Activated CD4-positive, alpha-beta memory T cell treated with anti-CD3 and anti-CD28 coated beads for 36 hours (primary cell): Measurements from ENCODE around the gene METTL23. TPM values are rescaled to one million over a fixed set of nuclear protein-coding genes. Genes with fewer than 3 reads are reported as not detected.
"Not testable (repeated sequence)": the region's sequence is repeated elsewhere in the genome, so short reads cannot be mapped to it uniquely, and the experiment has no call there.

Source experiments
- CTCF ChIA-PET: fragments of 350-600 bp; sonication (Branson Sonifier 250); formaldehyde crosslinking; loops from one replicate; lab custom pipeline; 2021; ENCODE audit warnings: antibody characterized with exemption, inconsistent platforms; lab: Charles Lee
- POLR2A ChIA-PET: fragments of 350-600 bp; sonication (Branson Sonifier 250); formaldehyde crosslinking; loops from one replicate; lab custom pipeline; 2021; ENCODE audit warnings: antibody characterized with exemption; lab: Charles Lee
- DNase-seq: peaks from one replicate; pipeline ENCODE4 v3.0.0-alpha.2; 2020
- H3K27ac Mint-ChIP-seq: one replicate; pipeline ENCODE4 v1.8.0; 2021; ENCODE audit warnings: mixed read lengths
- H3K27me3 Mint-ChIP-seq: one replicate; pipeline ENCODE4 v1.8.0; 2021; ENCODE audit warnings: mixed read lengths
- H3K36me3 Mint-ChIP-seq: one replicate; pipeline ENCODE4 v1.8.0; 2021; ENCODE audit warnings: mixed read lengths
- H3K4me1 Mint-ChIP-seq: one replicate; pipeline ENCODE4 v1.8.0; 2021; ENCODE audit warnings: low read depth, mixed read lengths
- H3K4me3 Mint-ChIP-seq: one replicate; pipeline ENCODE4 v1.8.0; 2021; ENCODE audit warnings: mild to moderate bottlenecking, mixed read lengths
- H3K9me3 Mint-ChIP-seq: one replicate; pipeline ENCODE4 v1.8.0; 2021; ENCODE audit warnings: mixed read lengths
- intact Hi-C: fragments of 100-400 bp; cut with micrococcal nuclease; formaldehyde crosslinking; loops from one replicate; pipeline ENCODE4 v1.15.1; 2023
- total RNA-seq, 2 experiments: library from RNA; stranded (reverse); gene quantifications; one replicate each; pipeline ENCODE4 v1.2.3, GENCODE V29; 2021

METTL23 gene
- total RNA-seq, 2 experiments from 2014 or later: 29.1 to 29.2 TPM

GRCh38 chr17:76697702-76698465 lies 28.8 kb upstream of the METTL23 start:
- CTCF ChIA-PET: interaction anchor here (0.8 to 1.3 kb wide), 3 partner anchors 16 to 74 kb away, joined by 3 read pairs; no protein-coding TSS in a partner anchor
- no peak for DNase-seq

GRCh38 chr17:76698466-76698977 lies 28.1 kb upstream of the METTL23 start:
- H3K9me3 Mint-ChIP-seq, intact Hi-C loops, H3K27me3 Mint-ChIP-seq, H3K36me3 Mint-ChIP-seq, POLR2A ChIA-PET, DNase-seq, H3K4me3 Mint-ChIP-seq, H3K4me1 Mint-ChIP-seq, H3K27ac Mint-ChIP-seq: not testable (repeated sequence)
- CTCF ChIA-PET: interaction anchor here (0.8 kb wide), 1 partner anchor 19 kb away, joined by 3 read pairs; no protein-coding TSS in a partner anchor

More at GRCh38 chr17:76697702-76698465, 28.8 kb upstream of the METTL23 start:
- Mint-ChIP-seq H3K4me1 (peaks cover 9% of the 10 kb centered on the region), H3K4me3 (no peak overlapping the region), H3K27ac (no peak overlapping the region), H3K36me3 (no peaks in the 10 kb centered on the region), H3K27me3 (peaks cover 1% of the 10 kb centered on the region), H3K9me3 (no peaks in the 10 kb centered on the region)
- intact Hi-C loops: no loop called here
- POLR2A ChIA-PET: no interaction called here

- no peak overlapping the region for H3K27ac Mint-ChIP-seq
- H3K4me3 Mint-ChIP-seq: no peak overlapping the region
These were observed 26.4 kb upstream of the METTL23 start for GRCh38 chr17:76700270-76700616.

GRCh38 chr17:76700617-76701470 lies 25.8 kb upstream of the METTL23 start:
- intact Hi-C loops: no loop called here
- DNase-seq: no peak
- H3K9me3 Mint-ChIP-seq: no peaks in the 10 kb centered on the region
- H3K4me3 Mint-ChIP-seq: no peak overlapping the region
- H3K27ac Mint-ChIP-seq: no peak overlapping the region
- no peaks in the 10 kb centered on the region for H3K36me3 Mint-ChIP-seq
- ChIA-PET CTCF (interaction anchor here (2.8 kb wide), 1 partner anchor 19 kb away, joined by 10 read pairs; no protein-coding TSS in a partner anchor), POLR2A (no interaction called here)
- H3K27me3 Mint-ChIP-seq: no peaks in the 10 kb centered on the region
- H3K4me1 Mint-ChIP-seq: peaks cover 3% of the 10 kb centered on the region

More at GRCh38 chr17:76700270-76700616, 26.4 kb upstream of the METTL23 start:
- no peaks in the 10 kb centered on the region for H3K9me3 Mint-ChIP-seq
- CTCF ChIA-PET: no interaction called here
- DNase-seq: no peak
- intact Hi-C loops: no loop called here
- POLR2A ChIA-PET: no interaction called here
- no peaks in the 10 kb centered on the region for H3K36me3 Mint-ChIP-seq
- H3K27me3 Mint-ChIP-seq: no peaks in the 10 kb centered on the region
- peaks cover 7% of the 10 kb centered on the region for H3K4me1 Mint-ChIP-seq

- Mint-ChIP-seq H3K27ac (no peak overlapping the region), H3K27me3 (no peaks in the 10 kb centered on the region), H3K4me1 (peaks cover 1% of the 10 kb centered on the region), H3K9me3 (no peaks in the 10 kb centered on the region), H3K36me3 (no peaks in the 10 kb centered on the region), H3K4me3 (no peak overlapping the region)
- intact Hi-C loops: no loop called here
- no peak for DNase-seq
- CTCF ChIA-PET: interaction anchor here (1.1 to 2.8 kb wide), 3 partner anchors 20 to 78 kb away, joined by 4 to 10 read pairs (median 5); no protein-coding TSS in a partner anchor
- POLR2A ChIA-PET: no interaction called here
These were observed 25.1 kb upstream of the METTL23 start for GRCh38 chr17:76701471-76701967.

- no peaks in the 10 kb centered on the region for H3K27me3 Mint-ChIP-seq
- no peak overlapping the region for H3K4me3 Mint-ChIP-seq
- no peaks in the 10 kb centered on the region for H3K4me1 Mint-ChIP-seq
- H3K27ac Mint-ChIP-seq: no peak overlapping the region
- no peak for DNase-seq
- intact Hi-C loops: no loop called here
- H3K9me3 Mint-ChIP-seq: no peaks in the 10 kb centered on the region
- CTCF ChIA-PET: interaction anchor here (1.1 to 2.8 kb wide), 4 partner anchors 21 to 179 kb away, joined by 4 to 10 read pairs (median 6); no protein-coding TSS in a partner anchor
- POLR2A ChIA-PET: no interaction called here
- no peaks in the 10 kb centered on the region for H3K36me3 Mint-ChIP-seq
These were observed 24.6 kb upstream of the METTL23 start for GRCh38 chr17:76702076-76702475.

- POLR2A ChIA-PET: interaction anchor here (1.1 kb wide), 1 partner anchor 10 kb away, joined by 3 read pairs; no protein-coding TSS in a partner anchor
- Mint-ChIP-seq H3K36me3 (no peaks in the 10 kb centered on the region), H3K27me3 (no peaks in the 10 kb centered on the region), H3K4me3 (no peak overlapping the region), H3K9me3 (no peaks in the 10 kb centered on the region), H3K27ac (no peak overlapping the region), H3K4me1 (no peaks in the 10 kb centered on the region)
- CTCF ChIA-PET: interaction anchor here (1.3 to 2.8 kb wide), 4 partner anchors 11 to 180 kb away, joined by 5 to 10 read pairs (median 8); no protein-coding TSS in a partner anchor
- no peak for DNase-seq
- intact Hi-C loops: no loop called here
These were observed 23.6 kb upstream of the METTL23 start for GRCh38 chr17:76702941-76703637.

GRCh38 chr17:76704805-76705204 lies 21.8 kb upstream of the METTL23 start:
- no peaks in the 10 kb centered on the region for H3K9me3 Mint-ChIP-seq
- H3K4me3 Mint-ChIP-seq: no peak overlapping the region
- no peaks in the 10 kb centered on the region for H3K27me3 Mint-ChIP-seq
- intact Hi-C loops: no loop called here
- no peaks in the 10 kb centered on the region for H3K36me3 Mint-ChIP-seq
- no peak overlapping the region for H3K27ac Mint-ChIP-seq
- CTCF ChIA-PET: interaction anchor here (0.9 to 2.2 kb wide), 2 partner anchors 9 to 147 kb away, joined by 3 to 9 read pairs; no protein-coding TSS in a partner anchor
- POLR2A ChIA-PET: no interaction called here
- DNase-seq: no peak
- H3K4me1 Mint-ChIP-seq: no peaks in the 10 kb centered on the region

GRCh38 chr17:76706817-76707216 lies 19.8 kb upstream of the METTL23 start:
- Mint-ChIP-seq H3K4me1 (peaks cover 4% of the 10 kb centered on the region), H3K9me3 (no peaks in the 10 kb centered on the region), H3K36me3 (no peaks in the 10 kb centered on the region), H3K27me3 (no peaks in the 10 kb centered on the region), H3K4me3 (no peak overlapping the region), H3K27ac (no peak overlapping the region)
- intact Hi-C loops: no loop called here
- CTCF ChIA-PET: interaction anchor here (0.7 kb wide), 1 partner anchor 277 kb away, joined by 4 read pairs; no protein-coding TSS in a partner anchor
- POLR2A ChIA-PET: no interaction called here
- no peak for DNase-seq

GRCh38 chr17:76707985-76708807 lies 18.4 kb upstream of the METTL23 start:
- Mint-ChIP-seq H3K27me3 (no peaks in the 10 kb centered on the region), H3K27ac (no peak overlapping the region), H3K36me3 (peaks cover 2% of the 10 kb centered on the region), H3K9me3 (no peaks in the 10 kb centered on the region), H3K4me1 (peaks cover 4% of the 10 kb centered on the region), H3K4me3 (no peak overlapping the region)
- intact Hi-C loops: no loop called here
- ChIA-PET CTCF (interaction anchor here (0.6 to 1.0 kb wide), 2 partner anchors 9 to 36 kb away, joined by 3 read pairs; no protein-coding TSS in a partner anchor), POLR2A (no interaction called here)
- no peak for DNase-seq
